Measurements from ENCODE around the gene PANK1.
A peak's percentile ranks its signal among the peaks of the same experiment; 100 is the strongest.
"Not testable (repeated sequence)": the region's sequence is repeated elsewhere in the genome, so short reads cannot be mapped to it uniquely, and the experiment has no call there.

PANK1 gene

GRCh38 chr10:89556600-89556999, 88.4 kb downstream of the PANK1 start:
- TF ChIP-seq POLR2A (IDR thresholded peaks at IDR 0.05; ENCODE audit: low read depth, low read length): no peak
- DNase-seq (ENCODE audit: insufficient read length, low spot score) (no peak), FAIRE-seq (no peak)

GRCh38 chr10:89555688-89556445, 89.2 kb downstream of the PANK1 start:
- FAIRE-seq (peak; percentile 20), DNase-seq (ENCODE audit: insufficient read length, low spot score) (no peak)
- TF ChIP-seq POLR2A (IDR thresholded peaks at IDR 0.05; ENCODE audit: low read depth, low read length): no peak

GRCh38 chr10:89554433-89554832, 90.6 kb downstream of the PANK1 start:
- DNase-seq (ENCODE audit: insufficient read length, low spot score) (no peak), FAIRE-seq (no peak)
- TF ChIP-seq POLR2A (IDR thresholded peaks at IDR 0.05; ENCODE audit: low read depth, low read length): no peak

- peak; percentile 99 for FAIRE-seq
- DNase-seq (ENCODE audit: insufficient read length, low spot score): peak; percentile 49
- TF ChIP-seq POLR2A (IDR thresholded peaks at IDR 0.05; ENCODE audit: low read depth, low read length): no peak
These were observed 91.8 kb downstream of the PANK1 start for GRCh38 chr10:89553064-89553734.

- no peak for TF ChIP-seq POLR2A (IDR thresholded peaks at IDR 0.05; ENCODE audit: low read depth, low read length)
- no peak for FAIRE-seq
- no peak for DNase-seq (ENCODE audit: insufficient read length, low spot score)
These were observed 92.8 kb downstream of the PANK1 start for GRCh38 chr10:89552213-89552612.

- DNase-seq (ENCODE audit: insufficient read length, low spot score): no peak
- no peak for TF ChIP-seq POLR2A (IDR thresholded peaks at IDR 0.05; ENCODE audit: low read depth, low read length)
These were observed 94.5 kb downstream of the PANK1 start for GRCh38 chr10:89550509-89550908.

GRCh38 chr10:89549510-89549909, 95.5 kb downstream of the PANK1 start:
- FAIRE-seq: no peak
- no peak for TF ChIP-seq POLR2A (IDR thresholded peaks at IDR 0.05; ENCODE audit: low read depth, low read length)
- DNase-seq (ENCODE audit: insufficient read length, low spot score): no peak

More at GRCh38 chr10:89550509-89550908, 94.5 kb downstream of the PANK1 start:
- no peak for FAIRE-seq

GRCh38 chr10:89548673-89549072, 96.4 kb downstream of the PANK1 start:
- FAIRE-seq: peak; percentile 20
- no peak for TF ChIP-seq POLR2A (IDR thresholded peaks at IDR 0.05; ENCODE audit: low read depth, low read length)
- no peak for DNase-seq (ENCODE audit: insufficient read length, low spot score)

- no peak for TF ChIP-seq POLR2A (IDR thresholded peaks at IDR 0.05; ENCODE audit: low read depth, low read length)
- DNase-seq (ENCODE audit: insufficient read length, low spot score) (no peak), FAIRE-seq (no peak)
These were observed 97.1 kb downstream of the PANK1 start for GRCh38 chr10:89547853-89548513.

GRCh38 chr10:89546651-89547050, 98.4 kb downstream of the PANK1 start:
- not testable (repeated sequence) for DNase-seq (ENCODE audit: insufficient read length, low spot score); FAIRE-seq

- no peak for DNase-seq (ENCODE audit: insufficient read length, low spot score)
- FAIRE-seq: no peak
- no peak for TF ChIP-seq POLR2A (IDR thresholded peaks at IDR 0.05; ENCODE audit: low read depth, low read length)
These were observed 101.2 kb downstream of the PANK1 start for GRCh38 chr10:89543841-89544240.

GRCh38 chr10:89540420-89540949, 104.6 kb downstream of the PANK1 start:
- DNase-seq (ENCODE audit: insufficient read length, low spot score): peak; percentile 84
- no peak for TF ChIP-seq POLR2A (IDR thresholded peaks at IDR 0.05; ENCODE audit: low read depth, low read length)
- peak; percentile 95 for FAIRE-seq

GRCh38 chr10:89537364-89537763, 107.7 kb downstream of the PANK1 start:
- DNase-seq (ENCODE audit: insufficient read length, low spot score): no peak
- FAIRE-seq: no peak
- no peak for TF ChIP-seq POLR2A (IDR thresholded peaks at IDR 0.05; ENCODE audit: low read depth, low read length)

- FAIRE-seq (no peak), DNase-seq (ENCODE audit: insufficient read length, low spot score) (no peak)
- no peak for TF ChIP-seq POLR2A (IDR thresholded peaks at IDR 0.05; ENCODE audit: low read depth, low read length)
These were observed 109.1 kb downstream of the PANK1 start for GRCh38 chr10:89536013-89536354.
